SK-N-SH (cell line): ENCODE data around the gene TM9SF4. TPM values are rescaled to one million over a fixed set of nuclear protein-coding genes. Genes with fewer than 3 reads are reported as not detected.

ENCODE experiments used
- CTCF ChIA-PET: fragments of 300-600, 350-600 bp; formaldehyde crosslinking; extraction: SDS; loops from one replicate; lab custom pipeline; 2021; lab: Yijun Ruan, JAX
- POLR2A ChIA-PET: fragments of 350-600 bp; sonication (Branson Sonifier 250); formaldehyde crosslinking; extraction: SDS; loops from one replicate; lab custom pipeline; 2020; ENCODE audit warnings: antibody characterized with exemption, inconsistent platforms; lab: Yijun Ruan, JAX
- DNase-seq: peaks from one replicate; pipeline ENCODE4 v3.0.0; 2012
- H2AFZ ChIP-seq: fragments of 200-600 bp; sonication (generic); 2 replicates; pipeline ENCODE4 v1.8.1; 2016; ENCODE audit warnings: antibody characterized with exemption, mild to moderate bottlenecking, low read depth
- H3F3A ChIP-seq: fragments of 200-600 bp; sonication (generic); replicated peaks from 2 replicates; pipeline ENCODE3; 2016; ENCODE audit warnings: antibody characterized with exemption, mild to moderate bottlenecking; ENCODE audit not compliant: insufficient read depth
- H3K27ac ChIP-seq, 2 experiments: fragments of 200-500 bp in 1 of 2; fragments of 200-600 bp in 1 of 2; sonication (Bioruptor generic) in 1 of 2; sonication (generic), shearing (Covaris generic) in 1 of 2; 2 replicates each; pipeline versions ENCODE4 v1.5.1 to v1.6.1; 2014 to 2016; ENCODE audit warnings: low read depth in 2 of 2, inconsistent platforms in 1 of 2, low read length in 1 of 2, mild to moderate bottlenecking in 1 of 2, mixed read lengths in 1 of 2
- H3K27me3 ChIP-seq: fragments of 200-600 bp; sonication (generic), shearing (Covaris generic); 2 replicates; pipeline ENCODE4 v1.6.1; 2016; ENCODE audit warnings: mixed run types; ENCODE audit not compliant: insufficient read depth
- H3K36me3 ChIP-seq, 2 experiments: fragments of 200-500 bp in 1 of 2; fragments of 200-600 bp in 1 of 2; sonication (Bioruptor generic) in 1 of 2; sonication (generic) in 1 of 2; replicated peaks in 1 of 2; 2 replicates each; pipeline versions ENCODE3 to v1.5.1; 2014 to 2016; ENCODE audit warnings: low read length in 1 of 2, mild to moderate bottlenecking in 1 of 2; ENCODE audit not compliant: insufficient read depth in 2 of 2, control insufficient read depth in 1 of 2
- H3K4me1 ChIP-seq, 2 experiments: fragments of 200-500 bp in 1 of 2; fragments of 200-600 bp in 1 of 2; sonication (Bioruptor generic) in 1 of 2; sonication (generic), shearing (Covaris generic) in 1 of 2; 2 replicates each; pipeline versions ENCODE4 v1.5.1 to v1.6.1; 2014 to 2016; ENCODE audit warnings: low read depth in 1 of 2, low read length in 1 of 2, mixed run types in 1 of 2; ENCODE audit not compliant: insufficient read depth in 2 of 2, control insufficient read depth in 1 of 2
- H3K4me2 ChIP-seq: fragments of 200-600 bp; sonication (generic), shearing (Covaris generic); 2 replicates; pipeline ENCODE4 v1.6.1; 2017; ENCODE audit warnings: mixed run types
- H3K4me3 ChIP-seq, 2 experiments: fragments of 200-500 bp in 1 of 2; fragments of 200-600 bp in 1 of 2; sonication (Bioruptor generic) in 1 of 2; sonication (generic), shearing (Covaris generic) in 1 of 2; 2 replicates each; pipeline versions ENCODE4 v1.5.1 to v1.8.1; 2014 to 2016; ENCODE audit warnings: low read depth in 2 of 2, inconsistent platforms in 1 of 2, low read length in 1 of 2, mild to moderate bottlenecking in 1 of 2, mixed read lengths in 1 of 2, moderate library complexity in 1 of 2
- H3K79me2 ChIP-seq: fragments of 200-600 bp; sonication (generic); 2 replicates; pipeline ENCODE4 v1.8.1; 2017; ENCODE audit warnings: mild to moderate bottlenecking; ENCODE audit not compliant: insufficient read depth
- H3K9ac ChIP-seq: fragments of 200-600 bp; sonication (generic); 2 replicates; pipeline ENCODE4 v1.6.1; 2017; ENCODE audit warnings: mixed run types
- H3K9me2 ChIP-seq: fragments of 200-600 bp; sonication (generic); 2 replicates; pipeline ENCODE4 v1.6.1; 2017; ENCODE audit warnings: mixed run types
- H3K9me3 ChIP-seq: fragments of 200-600 bp; sonication (generic); 2 replicates; pipeline ENCODE4 v1.6.1; 2017; ENCODE audit warnings: mixed run types, mild to moderate bottlenecking, moderate library complexity
- H4K20me1 ChIP-seq: fragments of 200-600 bp; sonication (generic); 2 replicates; pipeline ENCODE4 v1.6.1; 2017; ENCODE audit warnings: mild to moderate bottlenecking, mixed run types; ENCODE audit not compliant: insufficient read depth
- ELF1 ChIP-seq: IDR thresholded peaks from 2 replicates; pipeline ENCODE4 v1.4.0; 2012
- EP300 ChIP-seq, 2 experiments: IDR thresholded peaks; 2 replicates each; pipeline versions ENCODE4 v1.4.0 to v1.6.1; 2012; ENCODE audit warnings: borderline replicate concordance in 1 of 2, low read depth in 1 of 2, low read length in 1 of 2
- FOXJ3 ChIP-seq: sonication (generic); formaldehyde crosslinking; IDR thresholded peaks from 2 replicates; pipeline ENCODE4 v1.5.1; 2020; ENCODE audit warnings: mild to moderate bottlenecking, missing genetic modification reagents
- GABPA ChIP-seq: IDR thresholded peaks from 2 replicates; pipeline ENCODE4 v1.4.0; 2012; ENCODE audit warnings: low read depth, mild to moderate bottlenecking
- GATA2 ChIP-seq: sonication (generic); formaldehyde crosslinking; IDR thresholded peaks from 2 replicates; pipeline ENCODE4 v1.5.0; 2020; ENCODE audit warnings: mild to moderate bottlenecking, missing genetic modification reagents
- IRF3 ChIP-seq: fragments of 150-350 bp; IDR thresholded peaks from 2 replicates; pipeline ENCODE4 v1.6.1; 2016; ENCODE audit warnings: mild to moderate bottlenecking, low read depth, low read length
- MAX ChIP-seq: IDR thresholded peaks from 2 replicates; pipeline ENCODE4 v1.4.0; 2012; ENCODE audit warnings: low read depth
- MEF2A ChIP-seq: IDR thresholded peaks from 2 replicates; pipeline ENCODE4 v1.4.0; 2012; ENCODE audit warnings: low read depth, borderline replicate concordance
- MXI1 ChIP-seq: IDR thresholded peaks from 2 replicates; pipeline ENCODE4 v1.6.1; 2012; ENCODE audit warnings: mild to moderate bottlenecking, low read depth, low read length, improper control_type of control experiment
- NRF1 ChIP-seq: IDR thresholded peaks from 2 replicates; pipeline ENCODE4 v1.6.1; 2012; ENCODE audit warnings: low read depth, mild to moderate bottlenecking, low read length
- POLR2AphosphoS5 ChIP-seq: IDR thresholded peaks from 2 replicates; pipeline ENCODE4 v1.6.1; 2012; ENCODE audit warnings: low read depth, low read length
- RAD21 ChIP-seq: IDR thresholded peaks from 2 replicates; pipeline ENCODE4 v1.6.1; 2012; ENCODE audit warnings: mild to moderate bottlenecking, low read length
- RCOR1 ChIP-seq: fragments of 150-350 bp; IDR thresholded peaks from 2 replicates; pipeline ENCODE4 v1.6.1; 2017; ENCODE audit warnings: antibody characterized with exemption, low read length
- RFX5 ChIP-seq: IDR thresholded peaks from 2 replicates; pipeline ENCODE4 v1.6.1; 2012; ENCODE audit warnings: mild to moderate bottlenecking, improper control_type of control experiment, low read length
- RXRA ChIP-seq: IDR thresholded peaks from 2 replicates; pipeline ENCODE4 v1.4.0; 2012; ENCODE audit warnings: low read depth, mild to moderate bottlenecking, borderline replicate concordance
- SIN3A ChIP-seq: IDR thresholded peaks from 2 replicates; pipeline ENCODE4 v1.6.1; 2012; ENCODE audit warnings: low read depth, mild to moderate bottlenecking, low read length, moderate library complexity, borderline replicate concordance
- TCF12 ChIP-seq: IDR thresholded peaks from 2 replicates; pipeline ENCODE4 v1.4.0; 2012
- TEAD4 ChIP-seq: IDR thresholded peaks from 2 replicates; pipeline ENCODE4 v1.4.0; 2012; ENCODE audit warnings: mild to moderate bottlenecking, borderline replicate concordance; ENCODE audit not compliant: insufficient read depth
- YY1 ChIP-seq: IDR thresholded peaks from 2 replicates; pipeline ENCODE4 v1.4.0; 2012; ENCODE audit warnings: low read depth, mild to moderate bottlenecking
- WGBS: methylation state at CpG from one replicate; pipeline ENCODE4 v1.1.6; 2017; ENCODE audit warnings: low lambda C conversion rate; 5-methylcytosine and 5-hydroxymethylcytosine counted together
- polyA plus RNA-seq, 3 experiments: library from polyadenylated mRNA; depleted of rRNA; stranded (reverse); fragments of >200 nt; gene quantifications; 2 replicates each; pipeline ENCODE4 v1.2.3, GENCODE V29; 2012

The TM9SF4 gene
- polyA plus RNA-seq, 1 of the 3 experiments (the other 2 are of a cell fraction) = 61.0 TPM

- TF ChIP-seq IRF3 (no peak), EP300 (IDR thresholded peaks at IDR 0.05; ENCODE audit: borderline replicate concordance in 1 of 2, low read depth in 1 of 2, low read length in 1 of 2) (no peak), YY1 (no peak), RCOR1 (no peak), MEF2A (no peak), ELF1 (no peak), MXI1 (no peak), MAX (no peak), SIN3A (no peak), RFX5 (no peak), RAD21 (no peak), TCF12 (no peak), FOXJ3 (CRISPR knock-in tag) (no peak), RXRA (no peak), GATA2 (no peak), TEAD4 (no peak), POLR2AphosphoS5 (no peak), GABPA (no peak), NRF1 (no peak)
- 94% methylated on average over 6 of the region's 6 CpGs for WGBS
- Histone ChIP-seq H3K27ac (no peak overlapping the region), H3F3A (peaks cover 4% of the 10 kb centered on the region), H3K4me3 (no peak overlapping the region), H3K9me2 (no peaks in the 10 kb centered on the region), H3K9me3 (no peaks in the 10 kb centered on the region), H3K79me2 (no peaks in the 10 kb centered on the region), H3K4me2 (no peak overlapping the region), H3K4me1 (peaks cover 0 to 2% of the 10 kb centered on the region in 2 experiments; a peak in 2 of 4 replicates), H3K9ac (no peak overlapping the region), H4K20me1 (no peaks in the 10 kb centered on the region), H3K36me3 (peaks cover 35 to 43% of the 10 kb centered on the region in 2 experiments), H2AFZ (no peak overlapping the region), H3K27me3 (no peaks in the 10 kb centered on the region)
- POLR2A ChIA-PET = interaction anchor here (0.9 kb wide), 1 partner anchor 331 kb away, joined by 3 read pairs; no protein-coding TSS in a partner anchor
- CTCF ChIA-PET = no interaction called here
- DNase-seq = no peak
Observed at GRCh38 chr20:32152421-32153155, 43.1 kb downstream of the TM9SF4 start.
